Peyer's patch (tissue), 4 donors: Measurements from ENCODE around the gene CALN1. TPM values are rescaled to one million over a fixed set of nuclear protein-coding genes. Genes with fewer than 3 reads are reported as not detected.
"Not testable (repeated sequence)": the region's sequence is repeated elsewhere in the genome, so short reads cannot be mapped to it uniquely, and the experiment has no call there.

Experiments
- DNase-seq, 3 donors: peaks; one replicate each; pipeline ENCODE4 v3.0.0-alpha.2; 2017 to 2019
- H3K27ac ChIP-seq, 4 donors: fragments of 200-600 bp; sonication (generic); one replicate each; pipeline ENCODE4 v1.5.1; 2016 to 2019
- H3K27me3 ChIP-seq, 2 donors: fragments of 200-600 bp; sonication (generic); one replicate each; pipeline ENCODE4 v1.5.1; 2019
- H3K36me3 ChIP-seq, 3 donors: fragments of 200-600 bp; sonication (generic); one replicate each; pipeline ENCODE4 v1.5.1; 2016 to 2019
- H3K4me1 ChIP-seq, 4 donors: fragments of 200-600 bp; sonication (generic); one replicate each; pipeline ENCODE4 v1.5.1; 2016 to 2019
- H3K4me3 ChIP-seq, 4 donors: fragments of 200-600 bp; sonication (generic); 1 replicate in 3 of 4; 2 replicates in 1 of 4; pipeline ENCODE4 v1.5.1; 2016 to 2019; ENCODE audit warnings: mild to moderate bottlenecking in 1 of 4
- H3K9me3 ChIP-seq, 4 donors: fragments of 200-600 bp; sonication (generic); one replicate each; pipeline ENCODE4 v1.5.1; 2016 to 2019; ENCODE audit warnings: mild to moderate bottlenecking in 1 of 4
- POLR2A ChIP-seq, 2 donors: fragments of 450-650 bp; IDR thresholded peaks; one replicate each; pipeline ENCODE4 v1.5.1; 2017; ENCODE audit warnings: antibody characterized with exemption in 2 of 2, mild to moderate bottlenecking in 2 of 2, moderate library complexity in 2 of 2
- total RNA-seq, 4 donors: library from RNA; depleted of rRNA; stranded (reverse); fragments of >200 nt; gene quantifications; one replicate each; pipeline ENCODE4 v1.1.0, GENCODE V29; 2016
- TF ChIP-seq, protein P1 (sequence below), 6 experiments: fragments of 450-650 bp in 4 of 6; fragments of 200-600 bp in 2 of 6; sonication (generic) in 1 of 6; IDR thresholded peaks; one replicate each; pipeline ENCODE4 v1.5.1; 2017 to 2019; ENCODE audit warnings: antibody characterized with exemption in 6 of 6, mild to moderate bottlenecking in 3 of 6, moderate library complexity in 1 of 6

Gene CALN1
- total RNA-seq, 4 donors from 2014 or later = 0.13 TPM; not detected in 3

DNA sequence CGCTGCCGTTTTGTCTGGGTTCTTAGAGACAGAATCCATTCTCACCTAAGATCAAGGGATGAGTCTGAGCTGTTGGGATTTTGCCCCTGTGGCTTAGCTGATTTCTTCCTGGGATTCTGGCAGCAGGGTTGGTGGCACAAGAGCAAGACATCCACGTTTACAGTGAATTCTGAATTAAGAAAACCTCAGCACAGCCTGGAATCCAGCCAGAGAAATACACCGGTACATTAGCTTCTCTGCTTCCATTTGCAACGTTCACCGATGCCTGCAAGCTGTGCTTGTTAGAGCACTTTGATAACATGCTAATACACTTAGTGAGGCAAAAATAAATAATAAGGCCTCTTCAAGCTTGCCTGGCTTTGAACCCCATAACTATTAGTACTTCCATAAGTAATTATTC, 569.8 kb downstream of the CALN1 start:
- H3K27ac ChIP-seq = no peak overlapping the region
- H3K36me3 ChIP-seq = no peaks in the 10 kb centered on the region
- DNase-seq = no peak
- no peaks in the 10 kb centered on the region for H3K27me3 ChIP-seq
- H3K4me1 ChIP-seq = no peaks in the 10 kb centered on the region
- no peak overlapping the region for H3K4me3 ChIP-seq
- peaks cover 0 to 3% (median 0%) of the 10 kb centered on the region in 4 donors for H3K9me3 ChIP-seq
- TF ChIP-seq POLR2A (IDR thresholded peaks at IDR 0.05) = no peak
- TF ChIP-seq, protein P1, sequence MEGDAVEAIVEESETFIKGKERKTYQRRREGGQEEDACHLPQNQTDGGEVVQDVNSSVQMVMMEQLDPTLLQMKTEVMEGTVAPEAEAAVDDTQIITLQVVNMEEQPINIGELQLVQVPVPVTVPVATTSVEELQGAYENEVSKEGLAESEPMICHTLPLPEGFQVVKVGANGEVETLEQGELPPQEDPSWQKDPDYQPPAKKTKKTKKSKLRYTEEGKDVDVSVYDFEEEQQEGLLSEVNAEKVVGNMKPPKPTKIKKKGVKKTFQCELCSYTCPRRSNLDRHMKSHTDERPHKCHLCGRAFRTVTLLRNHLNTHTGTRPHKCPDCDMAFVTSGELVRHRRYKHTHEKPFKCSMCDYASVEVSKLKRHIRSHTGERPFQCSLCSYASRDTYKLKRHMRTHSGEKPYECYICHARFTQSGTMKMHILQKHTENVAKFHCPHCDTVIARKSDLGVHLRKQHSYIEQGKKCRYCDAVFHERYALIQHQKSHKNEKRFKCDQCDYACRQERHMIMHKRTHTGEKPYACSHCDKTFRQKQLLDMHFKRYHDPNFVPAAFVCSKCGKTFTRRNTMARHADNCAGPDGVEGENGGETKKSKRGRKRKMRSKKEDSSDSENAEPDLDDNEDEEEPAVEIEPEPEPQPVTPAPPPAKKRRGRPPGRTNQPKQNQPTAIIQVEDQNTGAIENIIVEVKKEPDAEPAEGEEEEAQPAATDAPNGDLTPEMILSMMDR (IDR thresholded peaks at IDR 0.05) = no peak

DNA sequence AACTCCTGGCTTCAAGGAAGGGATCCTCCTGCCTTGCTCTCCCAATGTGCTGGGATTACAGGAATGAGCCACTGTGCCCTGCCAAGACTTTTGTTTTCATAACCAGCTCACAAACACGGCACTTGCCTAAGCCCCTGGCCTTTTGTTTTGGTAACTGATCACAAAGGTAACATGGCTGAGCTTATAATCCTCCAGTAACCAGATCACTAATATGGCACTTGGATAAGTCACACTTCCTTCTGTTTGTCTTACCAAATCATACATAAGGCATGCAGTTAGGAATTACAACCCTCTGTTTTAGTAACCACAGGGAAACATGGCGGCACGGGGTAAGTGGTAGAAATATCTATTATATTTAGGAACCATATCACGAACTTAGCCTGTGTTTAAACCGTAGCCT, 577.1 kb downstream of the CALN1 start:
- Histone ChIP-seq H3K4me3 (no peak overlapping the region), H3K27me3 (no peaks in the 10 kb centered on the region), H3K9me3 (no peaks in the 10 kb centered on the region), H3K4me1 (no peaks in the 10 kb centered on the region), H3K36me3 (no peaks in the 10 kb centered on the region), H3K27ac (no peak overlapping the region)
- TF ChIP-seq POLR2A (IDR thresholded peaks at IDR 0.05) = no peak
- DNase-seq = no peak

DNA sequence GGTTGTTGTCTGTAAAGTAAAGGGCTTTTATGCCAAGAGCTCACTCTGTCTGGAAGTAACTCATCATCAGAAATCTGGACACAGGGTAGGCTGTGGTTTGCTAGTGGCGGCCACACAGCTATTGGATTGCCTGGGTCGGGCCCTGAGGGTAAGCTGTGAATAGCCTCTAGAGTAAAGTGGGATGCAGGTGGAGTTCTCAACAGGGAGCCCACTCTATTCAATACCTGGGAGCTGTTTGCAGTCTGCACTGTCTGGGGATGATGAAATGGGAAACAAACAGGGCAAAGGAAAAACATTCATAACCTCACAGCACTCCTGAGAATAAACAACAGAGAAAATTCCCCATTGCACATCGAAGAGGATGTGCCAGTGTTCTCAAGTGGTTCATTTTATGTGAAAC, 582.6 kb downstream of the CALN1 start:
- Histone ChIP-seq H3K4me3 (no peak overlapping the region), H3K27me3 (no peaks in the 10 kb centered on the region), H3K36me3 (no peaks in the 10 kb centered on the region), H3K9me3 (no peaks in the 10 kb centered on the region), H3K4me1 (no peaks in the 10 kb centered on the region), H3K27ac (no peak overlapping the region)
- DNase-seq = no peak
- TF ChIP-seq POLR2A (IDR thresholded peaks at IDR 0.05) = no peak
- TF ChIP-seq, protein P1 (IDR thresholded peaks at IDR 0.05) = no peak

DNA sequence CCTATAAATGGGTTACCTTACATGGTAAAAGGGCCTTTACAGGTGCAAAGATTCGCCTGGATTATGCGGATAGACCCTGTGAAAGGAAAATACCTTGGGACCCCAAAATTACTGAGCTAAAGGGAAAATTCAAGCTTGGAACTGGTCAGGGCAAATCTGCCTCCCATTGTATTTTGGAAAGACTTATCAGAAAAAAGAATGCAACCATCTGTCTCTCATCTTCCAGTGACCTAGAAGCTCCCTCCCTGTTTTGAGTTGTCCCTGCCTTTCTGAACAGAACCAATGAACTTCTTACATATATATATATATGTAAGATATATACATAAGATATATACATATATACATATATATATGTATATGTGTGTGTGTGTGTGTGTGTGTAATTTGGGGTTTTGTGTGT, 583.8 kb downstream of the CALN1 start:
- Histone ChIP-seq H3K36me3 (no peaks in the 10 kb centered on the region), H3K4me3 (no peak overlapping the region), H3K9me3 (no peaks in the 10 kb centered on the region), H3K27ac (no peak overlapping the region), H3K27me3 (no peaks in the 10 kb centered on the region), H3K4me1 (no peaks in the 10 kb centered on the region)
- TF ChIP-seq, protein P1 (IDR thresholded peaks at IDR 0.05) = no peak
- TF ChIP-seq POLR2A (IDR thresholded peaks at IDR 0.05) = no peak
- no peak for DNase-seq

DNA sequence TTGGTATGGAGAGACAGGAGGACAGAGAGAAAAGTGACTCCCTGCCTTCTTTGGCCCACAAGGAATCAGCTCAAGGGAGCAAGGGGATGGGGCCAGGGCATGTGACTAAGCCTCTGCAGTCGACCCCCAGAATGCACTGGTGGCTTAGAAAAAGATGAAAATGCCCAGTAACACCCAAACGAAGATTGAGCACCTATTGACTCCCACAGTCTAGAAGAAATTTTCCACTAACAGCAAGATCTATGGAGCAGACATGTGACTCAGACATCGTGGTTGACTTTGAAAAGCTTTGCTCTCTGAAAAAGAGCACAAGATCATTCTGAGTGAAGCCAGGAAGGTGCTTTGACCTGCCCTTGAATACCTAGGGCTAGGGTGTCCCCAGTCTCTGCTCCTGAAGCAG, 586.0 kb downstream of the CALN1 start:
- Histone ChIP-seq H3K36me3 (no peaks in the 10 kb centered on the region), H3K27me3 (no peaks in the 10 kb centered on the region), H3K4me1 (no peaks in the 10 kb centered on the region), H3K9me3 (no peaks in the 10 kb centered on the region), H3K4me3 (no peak overlapping the region), H3K27ac (no peak overlapping the region)
- TF ChIP-seq POLR2A (IDR thresholded peaks at IDR 0.05) = no peak
- DNase-seq = no peak

DNA sequence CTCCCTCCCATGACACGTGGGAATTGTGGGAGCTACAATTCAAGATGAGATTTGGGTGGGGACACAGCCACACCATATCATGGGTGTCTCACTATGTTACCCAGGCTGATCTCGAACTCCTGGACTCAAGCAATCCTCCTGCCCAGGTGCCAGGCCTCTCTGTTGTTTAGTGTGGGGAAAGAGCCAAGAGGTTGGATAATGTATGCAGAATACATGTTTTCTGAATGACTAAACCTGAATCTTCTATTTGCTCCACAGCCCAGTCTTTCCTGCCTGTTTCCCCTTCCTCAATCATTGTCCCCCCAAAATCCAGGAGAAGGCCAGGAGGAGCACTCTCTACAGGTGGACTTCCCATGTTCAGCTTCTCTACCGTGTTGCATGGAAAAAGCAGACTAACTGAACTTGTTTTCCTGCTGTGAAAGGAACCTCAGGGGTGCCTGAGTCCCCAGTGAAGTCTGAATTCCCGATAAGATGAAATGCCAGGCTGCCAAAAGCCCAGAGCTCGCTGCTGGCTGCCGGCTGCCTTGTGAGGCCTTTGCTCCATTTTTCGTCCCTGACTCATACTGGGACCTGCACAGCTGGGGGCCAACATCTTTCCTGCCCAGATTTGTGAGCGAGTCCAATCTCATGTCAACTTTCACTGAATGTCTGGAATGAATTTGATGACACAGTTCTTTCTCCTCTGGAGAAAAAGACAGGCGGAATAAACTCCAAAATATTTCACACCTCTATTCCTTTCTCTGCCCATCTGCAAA, 588.0 kb downstream of the CALN1 start:
- DNase-seq = no peak
- Histone ChIP-seq H3K27me3 (no peaks in the 10 kb centered on the region), H3K36me3 (no peaks in the 10 kb centered on the region), H3K27ac (no peak overlapping the region), H3K9me3 (no peaks in the 10 kb centered on the region), H3K4me3 (no peak overlapping the region), H3K4me1 (no peaks in the 10 kb centered on the region)
- no peak for TF ChIP-seq POLR2A (IDR thresholded peaks at IDR 0.05)
- TF ChIP-seq, protein P1 (IDR thresholded peaks at IDR 0.05) = no peak

DNA sequence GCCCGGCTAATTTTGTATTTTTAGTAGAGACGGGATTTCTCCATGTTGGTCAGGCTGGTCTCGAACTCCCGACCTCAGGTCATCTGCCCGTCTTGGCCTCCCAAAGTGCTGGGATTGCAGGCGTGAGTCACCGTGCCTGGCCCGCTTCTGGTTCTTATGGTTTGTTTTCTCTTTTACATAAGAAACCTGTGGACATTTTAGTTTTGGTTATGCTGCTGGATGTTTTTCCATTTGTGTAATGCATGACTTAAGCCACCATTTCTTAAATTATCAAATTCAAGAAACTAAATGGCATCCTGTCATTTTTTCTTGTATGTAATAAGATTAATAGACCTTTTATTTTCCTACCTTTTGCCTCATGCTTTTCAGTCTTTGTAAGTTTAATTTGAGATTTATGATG, 589.7 kb downstream of the CALN1 start:
- not testable (repeated sequence) for H3K36me3 ChIP-seq, H3K4me1 ChIP-seq, DNase-seq

More for the DNA sequence above, 589.7 kb downstream of the CALN1 start:
- H3K27ac ChIP-seq, H3K27me3 ChIP-seq, H3K9me3 ChIP-seq, H3K4me3 ChIP-seq: not testable (repeated sequence)
